HEK293 (cell line): ENCODE data around the gene NEB.

ENCODE experiments used
- CTCF ChIA-PET: fragments of 350-600 bp; formaldehyde crosslinking; extraction: SDS; loops from one replicate; lab custom pipeline; 2021; ENCODE audit warnings: antibody characterized with exemption; lab: Yijun Ruan, JAX
- POLR2A ChIA-PET: fragments of 300-600 bp; formaldehyde crosslinking; extraction: SDS; loops from one replicate; lab custom pipeline; 2020; ENCODE audit warnings: antibody characterized with exemption, inconsistent platforms; lab: Yijun Ruan, JAX
- H3K27ac ChIP-seq: fragments of 200-500 bp; sonication (Bioruptor generic); 2 replicates; pipeline ENCODE4 v1.5.1; 2014; ENCODE audit warnings: low read depth, low read length, control low read depth, inconsistent platforms; ENCODE audit errors: extremely low read depth
- H3K36me3 ChIP-seq, 2 experiments: fragments of 200-500 bp in 1 of 2; sonication (Bioruptor generic) in 1 of 2; 1 replicate in 1 of 2; 2 replicates in 1 of 2; pipeline ENCODE4 v1.5.1; 2014 to 2017; ENCODE audit warnings: inconsistent platforms in 2 of 2, low read length in 2 of 2; ENCODE audit not compliant: control insufficient read depth in 2 of 2, insufficient read depth in 1 of 2
- H3K4me1 ChIP-seq: fragments of 200-500 bp; sonication (Bioruptor generic); 2 replicates; pipeline ENCODE4 v1.5.1; 2014; ENCODE audit warnings: mild to moderate bottlenecking, low read length, inconsistent platforms; ENCODE audit not compliant: control insufficient read depth, insufficient read depth
- H3K4me3 ChIP-seq: 2 replicates; pipeline ENCODE4 v1.5.1; 2011; ENCODE audit warnings: low read depth, mild to moderate bottlenecking, control low read depth, low read length, moderate library complexity
- H3K9me3 ChIP-seq: fragments of 200-500 bp; sonication (Bioruptor generic); 2 replicates; pipeline ENCODE4 v1.5.1; 2014; ENCODE audit warnings: low read depth, low read length, inconsistent platforms; ENCODE audit not compliant: control insufficient read depth, insufficient read depth
- HOXC10 ChIP-seq: sonication (generic); formaldehyde crosslinking; IDR thresholded peaks from 2 replicates; pipeline ENCODE4 v1.8.1; 2023; ENCODE audit warnings: mild to moderate bottlenecking, missing genetic modification reagents
- IKZF3 ChIP-seq: fragments of 450-650 bp; IDR thresholded peaks from 2 replicates; pipeline ENCODE4 v1.5.0; 2018; ENCODE audit warnings: missing biosample characterization, mild to moderate bottlenecking, missing genetic modification characterization, moderate library complexity
- MYNN ChIP-seq: fragments of 450-650 bp; formaldehyde crosslinking; IDR thresholded peaks from 2 replicates; pipeline ENCODE4 v1.5.1; 2016; ENCODE audit warnings: missing biosample characterization, missing genetic modification characterization, borderline replicate concordance
- SETDB1 ChIP-seq: IDR thresholded peaks from one replicate; pipeline ENCODE4 v1.6.1; 2017; ENCODE audit warnings: mild to moderate bottlenecking, low read length, moderate library complexity, mixed read lengths; ENCODE audit not compliant: insufficient read length
- SP2 ChIP-seq: fragments of 450-650 bp; formaldehyde crosslinking; IDR thresholded peaks from 2 replicates; pipeline ENCODE4 v1.5.1; 2016; ENCODE audit warnings: missing biosample characterization, missing genetic modification characterization
- ZBTB20 ChIP-seq: fragments of 450-650 bp; formaldehyde crosslinking; IDR thresholded peaks from 2 replicates; pipeline ENCODE4 v1.5.1; 2016; ENCODE audit warnings: missing biosample characterization, missing genetic modification characterization
- ZFP3 ChIP-seq: fragments of 450-650 bp; formaldehyde crosslinking; IDR thresholded peaks from 2 replicates; pipeline ENCODE4 v1.5.1; 2016; ENCODE audit warnings: low read depth, missing biosample characterization, missing genetic modification characterization
- ZNF140 ChIP-seq: fragments of 450-650 bp; formaldehyde crosslinking; IDR thresholded peaks from 2 replicates; pipeline ENCODE4 v1.5.1; 2016; ENCODE audit warnings: missing biosample characterization, missing genetic modification characterization
- ZNF239 ChIP-seq: fragments of 450-650 bp; formaldehyde crosslinking; IDR thresholded peaks from 2 replicates; pipeline ENCODE4 v1.5.1; 2016; ENCODE audit warnings: missing biosample characterization, missing genetic modification characterization
- ZNF350 ChIP-seq: fragments of 450-650 bp; formaldehyde crosslinking; IDR thresholded peaks from 2 replicates; pipeline ENCODE4 v1.5.0; 2017; ENCODE audit warnings: missing biosample characterization, mild to moderate bottlenecking, missing genetic modification characterization
- ZNF366 ChIP-seq: fragments of 450-650 bp; formaldehyde crosslinking; conservative IDR thresholded peaks from 2 replicates; pipeline ENCODE4 v1.5.1; 2016; ENCODE audit warnings: missing biosample characterization, missing genetic modification characterization
- ZNF37A ChIP-seq: fragments of 450-650 bp; IDR thresholded peaks from 2 replicates; pipeline ENCODE4 v1.5.1; 2018; ENCODE audit warnings: missing biosample characterization, missing genetic modification characterization
- ZNF433 ChIP-seq: fragments of 450-650 bp; formaldehyde crosslinking; IDR thresholded peaks from 2 replicates; pipeline ENCODE4 v1.5.1; 2016; ENCODE audit warnings: missing biosample characterization, missing genetic modification characterization, low read depth
- ZNF48 ChIP-seq: fragments of 450-650 bp; formaldehyde crosslinking; IDR thresholded peaks from 2 replicates; pipeline ENCODE4 v1.5.1; 2016; ENCODE audit warnings: missing biosample characterization, missing genetic modification characterization
- ZNF529 ChIP-seq: fragments of 450-650 bp; formaldehyde crosslinking; IDR thresholded peaks from 2 replicates; pipeline ENCODE4 v1.5.1; 2017; ENCODE audit warnings: missing genetic modification characterization, missing biosample characterization; ENCODE audit not compliant: insufficient replicate concordance
- ZNF585B ChIP-seq: fragments of 450-650 bp; formaldehyde crosslinking; IDR thresholded peaks from 2 replicates; pipeline ENCODE4 v1.5.1; 2016; ENCODE audit warnings: missing biosample characterization, missing genetic modification characterization
- ZNF610 ChIP-seq: fragments of 450-650 bp; formaldehyde crosslinking; IDR thresholded peaks from 2 replicates; pipeline ENCODE4 v1.5.1; 2016; ENCODE audit warnings: missing biosample characterization, missing genetic modification characterization, borderline replicate concordance
- ZNF621 ChIP-seq: fragments of 450-650 bp; formaldehyde crosslinking; IDR thresholded peaks from 2 replicates; pipeline ENCODE4 v1.5.1; 2017; ENCODE audit warnings: missing biosample characterization, missing genetic modification characterization
- ZNF629 ChIP-seq: fragments of 450-650 bp; formaldehyde crosslinking; IDR thresholded peaks from 2 replicates; pipeline ENCODE4 v1.5.1; 2017; ENCODE audit warnings: missing biosample characterization, missing genetic modification characterization
- ZNF658 ChIP-seq: fragments of 450-650 bp; formaldehyde crosslinking; IDR thresholded peaks from 2 replicates; pipeline ENCODE4; 2016; ENCODE audit warnings: missing biosample characterization, missing genetic modification characterization
- ZNF747 ChIP-seq: fragments of 450-650 bp; formaldehyde crosslinking; IDR thresholded peaks from 2 replicates; pipeline ENCODE4 v1.5.1; 2016; ENCODE audit warnings: missing biosample characterization, missing genetic modification characterization
- ZNF777 ChIP-seq: fragments of 450-650 bp; formaldehyde crosslinking; IDR thresholded peaks from 2 replicates; pipeline ENCODE4 v1.5.1; 2017; ENCODE audit warnings: missing biosample characterization, missing genetic modification characterization, borderline replicate concordance
- ZNF843 ChIP-seq: fragments of 450-650 bp; formaldehyde crosslinking; IDR thresholded peaks from 2 replicates; pipeline ENCODE4 v1.5.1; 2016; ENCODE audit warnings: missing biosample characterization, missing genetic modification characterization
- TF ChIP-seq, protein P1 (sequence below): fragments of 450-650 bp; formaldehyde crosslinking; IDR thresholded peaks from 2 replicates; pipeline ENCODE4 v1.5.1; 2016; ENCODE audit warnings: missing biosample characterization, missing genetic modification characterization

Gene NEB

DNA sequence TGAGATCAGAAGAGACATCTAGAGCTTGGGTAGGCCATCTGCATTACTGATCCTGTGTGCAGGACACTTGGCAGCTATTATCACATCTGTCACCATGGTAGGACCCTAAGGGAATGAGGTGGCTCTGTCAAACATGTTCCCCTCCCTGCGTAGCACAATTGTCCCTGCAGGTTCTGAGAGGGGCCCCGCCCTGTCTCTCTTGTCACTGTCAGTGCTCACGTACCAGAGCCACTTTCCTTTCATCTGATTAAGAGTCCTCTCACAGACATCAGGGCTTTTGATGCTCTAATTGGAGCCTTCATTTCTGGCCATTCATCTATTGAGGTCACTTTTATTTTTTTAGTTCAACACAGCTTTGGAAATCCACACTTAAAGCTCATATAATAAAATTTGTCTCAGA is 38.5 kb downstream of the NEB start (continued):
- TF ChIP-seq ZNF529 (tag by site-specific recombination) (no peak), MYNN (tag by site-specific recombination) (no peak), ZNF777 (no peak)
- TF ChIP-seq, protein P1, sequence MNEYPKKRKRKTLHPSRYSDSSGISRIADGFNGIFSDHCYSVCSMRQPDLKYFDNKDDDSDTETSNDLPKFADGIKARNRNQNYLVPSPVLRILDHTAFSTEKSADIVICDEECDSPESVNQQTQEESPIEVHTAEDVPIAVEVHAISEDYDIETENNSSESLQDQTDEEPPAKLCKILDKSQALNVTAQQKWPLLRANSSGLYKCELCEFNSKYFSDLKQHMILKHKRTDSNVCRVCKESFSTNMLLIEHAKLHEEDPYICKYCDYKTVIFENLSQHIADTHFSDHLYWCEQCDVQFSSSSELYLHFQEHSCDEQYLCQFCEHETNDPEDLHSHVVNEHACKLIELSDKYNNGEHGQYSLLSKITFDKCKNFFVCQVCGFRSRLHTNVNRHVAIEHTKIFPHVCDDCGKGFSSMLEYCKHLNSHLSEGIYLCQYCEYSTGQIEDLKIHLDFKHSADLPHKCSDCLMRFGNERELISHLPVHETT, result no peak

DNA sequence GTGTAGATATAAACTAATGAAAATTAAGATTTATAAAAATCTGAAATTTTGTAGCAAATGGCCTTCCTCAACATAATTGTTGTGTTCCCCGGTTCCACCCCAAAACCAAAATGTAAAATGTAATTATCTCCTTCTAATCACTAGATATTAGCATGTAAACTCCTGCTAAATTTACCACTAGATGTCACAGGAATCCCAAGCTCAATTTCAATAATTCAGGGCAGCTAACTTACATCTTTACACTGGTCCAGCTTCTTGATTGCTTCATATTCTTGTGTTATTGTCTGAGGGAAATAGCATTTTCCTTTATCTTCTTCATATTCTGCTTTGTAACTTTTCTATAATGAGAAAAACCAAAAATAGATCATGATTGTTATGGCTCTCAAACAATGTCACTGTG is 42.6 kb downstream of the NEB start:
- TF ChIP-seq ZNF48 (no peak), SETDB1 (no peak), ZNF621 (tag by site-specific recombination) (no peak), ZNF529 (tag by site-specific recombination) (no peak), ZNF658 (no peak), ZNF350 (no peak), IKZF3 (tag by site-specific recombination) (no peak), ZNF843 (tag by site-specific recombination) (no peak), ZNF747 (tag by site-specific recombination) (no peak), ZNF140 (tag by site-specific recombination) (no peak), ZNF629 (tag by site-specific recombination) (no peak), ZNF585B (tag by site-specific recombination) (no peak), ZNF366 (tag by site-specific recombination) (no peak), ZNF37A (tag by site-specific recombination) (no peak), SP2 (tag by site-specific recombination) (no peak), ZNF239 (tag by site-specific recombination) (no peak), HOXC10 (CRISPR knock-in tag) (no peak), ZFP3 (tag by site-specific recombination) (no peak)
- CTCF ChIA-PET, result interaction anchor here (0.6 to 1.7 kb wide), 4 partner anchors 32 to 334 kb away, joined by 3 to 6 read pairs (median 4); no protein-coding TSS in a partner anchor
- Histone ChIP-seq H3K27ac (no peak overlapping the region), H3K4me1 (peaks cover 3% of the 10 kb centered on the region; the same call in 1 of the 2 replicates), H3K36me3 (no peaks in the 10 kb centered on the region), H3K4me3 (no peak overlapping the region), H3K9me3 (no peaks in the 10 kb centered on the region)
- POLR2A ChIA-PET, result no interaction called here

DNA sequence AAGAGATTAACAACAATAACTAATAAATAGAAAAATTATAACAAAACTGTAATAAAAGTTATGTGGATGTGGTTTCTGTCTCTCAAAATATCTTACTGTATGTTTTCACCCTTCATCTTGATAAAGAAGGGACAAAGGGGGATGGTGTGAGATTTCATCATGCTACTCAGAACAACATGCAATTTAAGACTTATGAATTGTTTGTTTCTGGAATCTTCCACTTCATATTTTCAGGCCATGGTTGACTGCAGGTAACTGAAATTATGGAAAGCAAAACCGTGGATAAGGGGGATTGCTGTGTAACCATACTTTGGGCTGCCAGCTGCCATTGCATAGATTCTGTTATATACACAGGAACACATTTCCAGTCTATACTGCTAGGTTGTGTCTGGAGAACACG is 45.6 kb downstream of the NEB start:
- TF ChIP-seq ZNF610 (tag by site-specific recombination), result no peak
- no peak for TF ChIP-seq ZBTB20 (tag by site-specific recombination)
- TF ChIP-seq ZNF433 (tag by site-specific recombination), result no peak
- Histone ChIP-seq H3K4me1 (peaks cover 3% of the 10 kb centered on the region; the same call in 1 of the 2 replicates), H3K4me3 (no peak overlapping the region), H3K9me3 (no peaks in the 10 kb centered on the region), H3K27ac (no peak overlapping the region), H3K36me3 (no peaks in the 10 kb centered on the region)
- CTCF ChIA-PET, result interaction anchor here (0.8 kb wide), 1 partner anchor 22 kb away, joined by 5 read pairs; no protein-coding TSS in a partner anchor
- POLR2A ChIA-PET, result no interaction called here
